ENCODE results near the gene PDXK. TPM values are rescaled to one million over a fixed set of nuclear protein-coding genes. Genes with fewer than 3 reads are reported as not detected.
"Not testable (repeated sequence)": the region's sequence is repeated elsewhere in the genome, so short reads cannot be mapped to it uniquely, and the experiment has no call there.

Gene PDXK
- total RNA-seq, 4 donors from 2014 or later: 58.8 to 111 (median 93.5) TPM

DNA sequence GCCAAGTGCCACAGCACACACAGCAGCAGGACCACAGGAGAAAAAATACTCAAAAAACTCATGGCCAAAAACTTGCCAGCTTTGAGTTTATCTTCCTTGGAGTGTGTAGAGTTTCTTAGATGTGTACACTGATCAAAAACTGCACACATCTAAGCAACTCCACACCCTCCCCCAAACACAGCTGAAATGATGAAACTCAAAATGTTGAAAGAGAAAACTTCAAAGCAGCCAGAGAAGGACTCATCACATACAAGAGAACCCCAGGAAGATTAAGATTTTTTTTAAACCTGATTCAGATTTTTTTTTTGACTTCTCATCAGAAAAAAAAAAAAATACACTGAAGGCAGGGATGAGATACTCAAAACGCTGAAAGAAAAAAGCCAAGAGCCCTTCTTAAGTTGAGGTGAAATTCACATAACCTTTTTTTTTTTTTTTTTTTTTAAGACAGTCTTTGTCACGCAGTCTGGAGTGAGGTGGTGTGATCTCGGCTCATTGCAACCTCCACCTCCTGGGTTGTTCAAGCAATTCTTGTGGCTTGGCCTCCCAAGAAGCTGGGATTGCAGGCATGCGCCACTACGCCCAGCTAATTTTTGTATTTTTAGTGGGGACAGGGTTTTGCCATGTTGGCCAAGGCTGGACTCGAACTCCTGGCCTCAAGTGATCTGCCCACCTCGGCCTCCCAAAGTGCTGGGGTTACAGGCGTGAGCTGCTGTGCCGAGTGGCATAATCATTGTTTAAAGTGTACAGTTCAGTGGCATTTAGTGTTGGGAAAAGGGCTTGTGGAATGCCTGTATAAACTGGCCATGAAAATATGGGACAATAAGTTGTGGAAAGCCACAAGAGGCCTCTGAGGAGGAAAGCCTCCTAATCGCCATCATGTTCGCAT lies 20.9 kb upstream of the PDXK start:
- no peak for DNase-seq (ENCODE audit: low spot score)
- TF ChIP-seq, protein P1, sequence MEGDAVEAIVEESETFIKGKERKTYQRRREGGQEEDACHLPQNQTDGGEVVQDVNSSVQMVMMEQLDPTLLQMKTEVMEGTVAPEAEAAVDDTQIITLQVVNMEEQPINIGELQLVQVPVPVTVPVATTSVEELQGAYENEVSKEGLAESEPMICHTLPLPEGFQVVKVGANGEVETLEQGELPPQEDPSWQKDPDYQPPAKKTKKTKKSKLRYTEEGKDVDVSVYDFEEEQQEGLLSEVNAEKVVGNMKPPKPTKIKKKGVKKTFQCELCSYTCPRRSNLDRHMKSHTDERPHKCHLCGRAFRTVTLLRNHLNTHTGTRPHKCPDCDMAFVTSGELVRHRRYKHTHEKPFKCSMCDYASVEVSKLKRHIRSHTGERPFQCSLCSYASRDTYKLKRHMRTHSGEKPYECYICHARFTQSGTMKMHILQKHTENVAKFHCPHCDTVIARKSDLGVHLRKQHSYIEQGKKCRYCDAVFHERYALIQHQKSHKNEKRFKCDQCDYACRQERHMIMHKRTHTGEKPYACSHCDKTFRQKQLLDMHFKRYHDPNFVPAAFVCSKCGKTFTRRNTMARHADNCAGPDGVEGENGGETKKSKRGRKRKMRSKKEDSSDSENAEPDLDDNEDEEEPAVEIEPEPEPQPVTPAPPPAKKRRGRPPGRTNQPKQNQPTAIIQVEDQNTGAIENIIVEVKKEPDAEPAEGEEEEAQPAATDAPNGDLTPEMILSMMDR (IDR thresholded peaks at IDR 0.05): no peak
- no peak for ATAC-seq (ENCODE audit: low FRiP score)

DNA sequence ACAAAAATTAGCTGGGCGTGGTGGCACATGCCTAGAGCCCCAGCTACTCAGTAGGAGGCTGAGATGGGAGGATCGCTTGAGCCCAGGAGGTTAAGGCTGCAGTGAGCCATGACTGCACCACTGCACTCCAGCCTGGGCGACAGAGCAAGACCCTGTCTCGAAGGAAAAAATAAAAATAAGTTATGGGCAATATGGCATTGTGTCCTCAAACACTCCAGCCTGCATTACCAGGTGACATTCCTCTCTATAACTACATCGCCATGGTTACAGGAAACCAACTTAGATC lies 19.5 kb upstream of the PDXK start:
- DNase-seq (ENCODE audit: low spot score); ATAC-seq (ENCODE audit: low FRiP score): not testable (repeated sequence)

DNA sequence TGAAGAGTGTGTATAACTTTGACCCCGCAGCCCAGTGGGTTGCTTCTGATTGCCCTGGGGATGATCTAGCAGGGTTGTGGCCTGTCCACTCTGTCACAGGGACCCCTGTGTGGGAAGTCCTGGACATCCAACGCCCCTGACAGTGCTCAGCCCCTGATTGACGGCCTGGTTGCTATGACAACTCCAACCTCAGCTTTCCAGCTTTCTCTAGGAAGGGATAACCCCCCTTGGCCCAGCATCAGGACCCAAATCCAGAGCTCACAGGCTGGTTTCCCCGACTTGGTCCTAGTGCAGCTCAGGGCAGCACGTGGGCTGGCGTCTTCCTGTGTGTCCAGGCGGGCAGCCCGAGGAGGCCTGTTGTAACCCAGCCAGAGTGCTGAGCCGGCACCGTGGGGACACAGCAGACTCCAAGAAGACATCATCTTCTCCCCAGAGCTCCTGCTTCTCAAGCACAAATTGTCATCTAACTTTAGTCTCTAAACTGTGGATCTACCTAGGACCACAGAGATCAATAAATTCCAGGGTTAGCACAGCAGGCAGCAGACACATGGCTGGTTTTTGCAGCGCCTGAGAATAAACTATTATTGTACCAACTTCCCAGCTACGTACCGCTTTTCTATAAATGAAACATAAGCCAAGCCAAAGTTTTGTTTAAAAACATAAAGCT lies 18.9 kb upstream of the PDXK start:
- DNase-seq (ENCODE audit: low spot score) (no peak), ATAC-seq (ENCODE audit: low FRiP score) (no peak)

DNA sequence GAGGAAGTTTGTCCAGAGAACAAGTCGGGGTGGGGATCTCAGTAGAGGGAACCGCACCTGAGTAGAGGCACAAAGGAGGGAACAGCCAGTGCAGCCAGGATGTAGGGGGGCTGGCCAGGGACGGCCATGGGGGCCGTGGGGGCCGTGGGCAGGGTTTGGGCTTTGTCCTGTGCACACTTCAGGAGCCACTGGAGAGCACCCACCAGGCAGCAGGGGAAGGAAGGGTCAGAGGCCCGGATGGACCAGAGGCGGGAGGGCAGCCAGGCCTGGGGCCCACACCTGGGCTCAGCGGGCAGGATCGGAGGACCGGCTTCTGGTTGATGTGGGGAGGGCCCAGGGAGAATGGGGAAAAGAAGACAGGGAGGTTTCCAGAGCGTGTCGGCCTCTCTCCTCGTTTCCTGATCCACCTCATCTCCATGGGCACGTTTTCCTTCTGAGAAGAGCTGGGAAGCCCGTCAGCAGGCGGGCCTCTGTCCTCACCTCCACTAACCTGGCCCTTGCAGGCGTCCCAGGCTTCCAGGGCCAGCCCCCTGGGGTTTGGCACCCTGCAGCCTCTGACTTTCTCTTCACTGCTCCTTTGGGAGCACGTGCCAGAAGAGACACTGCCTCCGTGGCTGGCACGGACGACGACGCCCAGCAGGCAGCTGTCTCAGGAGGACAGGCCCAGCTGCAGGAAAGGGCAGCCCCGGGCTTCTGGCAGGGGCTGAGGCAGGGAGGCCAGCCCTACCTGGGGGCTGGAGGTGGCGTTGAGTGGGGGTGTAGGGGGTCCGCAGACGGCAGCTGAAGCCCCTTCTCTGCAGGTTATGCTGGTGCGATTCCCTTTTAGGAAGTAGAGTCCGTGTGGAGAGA lies 16.8 kb upstream of the PDXK start:
- ATAC-seq (ENCODE audit: low FRiP score): peak; percentile 22
- DNase-seq (ENCODE audit: low spot score): no peak
- TF ChIP-seq, protein P1 (IDR thresholded peaks at IDR 0.05): no peak

More for the DNA sequence above, 18.9 kb upstream of the PDXK start:
- TF ChIP-seq, protein P1 (IDR thresholded peaks at IDR 0.05): no peak

DNA sequence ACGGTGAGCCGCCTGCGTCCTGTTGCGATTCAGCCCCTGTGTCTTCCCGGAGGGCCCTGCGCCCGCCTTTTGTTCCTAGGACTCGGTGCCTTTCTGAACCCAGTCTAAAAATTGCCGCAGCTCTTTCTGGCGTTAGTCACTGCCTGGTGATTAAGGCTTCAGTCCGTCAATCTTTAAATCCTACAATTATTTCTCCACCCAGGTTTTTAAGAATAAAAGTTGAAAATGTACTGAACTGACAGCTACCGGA lies 16.2 kb upstream of the PDXK start:
- DNase-seq (ENCODE audit: low spot score) (no peak), ATAC-seq (ENCODE audit: low FRiP score) (no peak)
- TF ChIP-seq, protein P1 (IDR thresholded peaks at IDR 0.05): no peak

DNA sequence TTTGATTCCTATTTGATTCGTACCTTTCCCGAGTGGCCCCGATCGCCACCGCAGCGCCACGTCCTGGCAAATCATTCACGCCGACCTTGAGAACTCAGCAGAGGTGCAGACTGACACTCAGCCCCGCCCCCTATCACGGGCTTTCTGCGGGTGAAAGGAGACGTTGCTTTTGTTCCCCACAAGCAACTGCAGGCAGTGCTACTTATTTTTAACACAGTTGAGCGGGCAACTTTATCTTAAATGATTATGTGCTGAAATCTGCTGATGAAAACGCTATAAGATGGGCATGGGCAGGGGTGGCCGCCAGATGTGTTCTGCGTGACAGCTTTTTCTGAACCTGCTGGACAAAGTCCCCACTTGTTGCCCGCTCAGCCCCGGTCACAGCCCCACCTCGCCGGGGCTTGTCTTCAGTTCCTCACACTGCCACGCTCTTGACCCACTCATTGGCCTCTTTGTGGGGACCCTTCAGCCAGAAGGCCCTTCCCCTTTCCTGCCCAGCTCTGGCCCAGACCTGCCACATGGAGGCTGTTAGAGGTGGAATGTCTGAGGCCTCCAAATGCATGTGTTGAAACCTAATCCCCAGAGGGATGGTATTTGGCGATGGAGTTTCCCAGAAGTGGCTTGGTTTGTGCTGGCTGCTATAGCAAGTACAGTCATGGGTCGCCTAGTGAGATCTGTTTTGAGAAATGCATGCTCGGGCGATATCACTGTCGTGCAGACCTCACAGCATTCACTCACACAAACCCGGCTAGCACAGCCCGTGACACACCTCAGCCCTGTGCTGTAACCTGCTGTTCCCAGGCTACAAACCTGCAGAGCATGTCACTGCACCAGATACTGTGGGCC lies 15.7 kb upstream of the PDXK start:
- no peak for DNase-seq (ENCODE audit: low spot score)
- TF ChIP-seq, protein P1 (IDR thresholded peaks at IDR 0.05): no peak
- no peak for ATAC-seq (ENCODE audit: low FRiP score)

DNA sequence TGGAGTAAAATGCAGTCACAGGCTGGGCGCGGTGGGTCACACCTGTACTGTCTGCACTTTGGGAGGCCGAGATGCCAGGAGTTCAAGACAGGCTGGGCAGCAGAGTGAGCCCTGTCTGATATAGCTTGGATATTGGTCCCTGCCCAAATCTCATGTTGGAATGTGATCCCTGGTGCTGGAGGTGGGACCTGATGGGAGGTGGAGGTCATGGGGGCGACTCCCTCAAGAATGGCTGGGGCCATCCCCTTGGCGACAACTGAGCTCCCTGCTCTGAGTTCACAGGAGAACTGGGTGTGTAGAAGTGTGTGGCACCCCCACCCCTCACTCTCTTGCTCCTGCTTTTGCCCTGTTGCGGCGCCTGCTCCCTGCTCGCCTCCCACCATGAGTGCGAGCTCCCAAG lies 11.5 kb upstream of the PDXK start:
- no peak for ATAC-seq (ENCODE audit: low FRiP score)
- TF ChIP-seq, protein P1 (IDR thresholded peaks at IDR 0.05): no peak
- DNase-seq (ENCODE audit: low spot score): no peak

All from omental fat pad (tissue), 4 donors.